OCI-M2 (cell line): ENCODE measurements around the gene TBX18.

Experiments used
- DNase-seq: peaks from one replicate; lab custom pipeline; 2025; ENCODE audit not compliant: unreplicated experiment; lab: John Stamatoyannopoulos, UW

The TBX18 gene

GRCh38 chr6:84764332-84765049 is at the start of gene TBX18:
Gene TBX18, minus strand, starts transcription at chr6:84764598. Its CDS starts 417 bp downstream, at chr6:84764181.
- no peak for DNase-seq

- DNase-seq, result no peak
These were observed 47.0 kb upstream of the TBX18 start for GRCh38 chr6:84811351-84811750.

- no peak for DNase-seq
These were observed 45.1 kb upstream of the TBX18 start for GRCh38 chr6:84809455-84809854.

- no peak for DNase-seq
These were observed 44.2 kb upstream of the TBX18 start for GRCh38 chr6:84808491-84809061.

- DNase-seq, result no peak
These were observed 40.7 kb upstream of the TBX18 start for GRCh38 chr6:84805145-84805544.

- no peak for DNase-seq
These were observed 40.3 kb upstream of the TBX18 start for GRCh38 chr6:84804720-84805119.

- no peak for DNase-seq
These were observed 36.9 kb upstream of the TBX18 start for GRCh38 chr6:84801250-84801649.

- no peak for DNase-seq
These were observed 33.9 kb upstream of the TBX18 start for GRCh38 chr6:84798257-84798656.

- no peak for DNase-seq
These were observed 31.9 kb upstream of the TBX18 start for GRCh38 chr6:84796343-84796742.

GRCh38 chr6:84791927-84792326 is 27.5 kb upstream of the TBX18 start:
- no peak for DNase-seq

GRCh38 chr6:84791233-84791632 is 26.8 kb upstream of the TBX18 start:
- no peak for DNase-seq

- DNase-seq, result no peak
These were observed 24.8 kb upstream of the TBX18 start for GRCh38 chr6:84789170-84789569.

GRCh38 chr6:84788689-84789088 is 24.3 kb upstream of the TBX18 start:
- no peak for DNase-seq

- DNase-seq, result no peak
These were observed 21.3 kb upstream of the TBX18 start for GRCh38 chr6:84785671-84786070.

- DNase-seq, result no peak
These were observed 15.5 kb upstream of the TBX18 start for GRCh38 chr6:84779917-84780316.

GRCh38 chr6:84779380-84779779 is 15.0 kb upstream of the TBX18 start:
- no peak for DNase-seq

- DNase-seq, result no peak
These were observed 13.5 kb upstream of the TBX18 start for GRCh38 chr6:84777888-84778287.

GRCh38 chr6:84776392-84776791 is 12.0 kb upstream of the TBX18 start:
- DNase-seq, result no peak

GRCh38 chr6:84775751-84776150 is 11.4 kb upstream of the TBX18 start:
- DNase-seq, result no peak

- no peak for DNase-seq
These were observed 10.5 kb upstream of the TBX18 start for GRCh38 chr6:84774985-84775284.

GRCh38 chr6:84774157-84774984 is 10.0 kb upstream of the TBX18 start:
- DNase-seq, result no peak

- DNase-seq, result no peak
These were observed 9.2 kb upstream of the TBX18 start for GRCh38 chr6:84773431-84774156.
